H1 (cell line): ENCODE data around the gene ADCY5. TPM values are rescaled to one million over a fixed set of nuclear protein-coding genes. Genes with fewer than 3 reads are reported as not detected.

Experiments used
- CTCF ChIA-PET: fragments of 300-600 bp; sonication (Branson Sonifier 250); formaldehyde crosslinking; loops from one replicate; lab custom pipeline; 2021; ENCODE audit not compliant: partially characterized antibody; lab: Charles Lee
- POLR2A ChIA-PET: fragments of 300-600 bp; sonication (Branson Sonifier 250); formaldehyde crosslinking; loops from one replicate; lab custom pipeline; 2021; ENCODE audit warnings: inconsistent platforms; ENCODE audit not compliant: partially characterized antibody; lab: Charles Lee
- DNase-seq, 2 experiments: peaks; one replicate each; pipeline versions ENCODE4 v3.0.0 to v3.0.0-alpha.2; 2010 to 2022; ENCODE audit warnings: low spot score in 2 of 2, low read depth in 1 of 2, mixed read lengths in 1 of 2
- FAIRE-seq: peaks from 2 replicates; lab custom pipeline; 2011; peaks lifted over from hg19 to GRCh38; lab: Jason Lieb, UNC
- H2AFZ ChIP-seq: 2 replicates; pipeline ENCODE4 v1.8.1; 2012; ENCODE audit warnings: low read length, inconsistent platforms
- H2AK5ac ChIP-seq: 2 replicates; pipeline ENCODE4 v1.6.1; 2013; ENCODE audit warnings: low read depth, low read length
- H2BK120ac ChIP-seq: replicated peaks from 2 replicates; pipeline ENCODE3; 2013; ENCODE audit warnings: low read depth, low read length, inconsistent platforms
- H2BK12ac ChIP-seq: 2 replicates; pipeline ENCODE4 v1.6.1; 2013; ENCODE audit warnings: low read depth, low read length
- H2BK15ac ChIP-seq: 2 replicates; pipeline ENCODE4 v1.6.1; 2013; ENCODE audit warnings: low read length
- H2BK20ac ChIP-seq: 2 replicates; pipeline ENCODE4 v1.6.1; 2013; ENCODE audit warnings: low read length
- H2BK5ac ChIP-seq: 2 replicates; pipeline ENCODE4 v1.6.1; 2013; ENCODE audit warnings: low read depth, low read length
- H3K14ac ChIP-seq: 2 replicates; pipeline ENCODE4 v1.6.1; 2013; ENCODE audit warnings: inconsistent platforms; ENCODE audit not compliant: insufficient read length
- H3K18ac ChIP-seq: 2 replicates; pipeline ENCODE4 v1.6.1; 2013; ENCODE audit warnings: low read length; ENCODE audit errors: extremely low read depth
- H3K23ac ChIP-seq: 2 replicates; pipeline ENCODE4 v1.6.1; 2013; ENCODE audit warnings: inconsistent platforms; ENCODE audit not compliant: insufficient read length
- H3K23me2 ChIP-seq: 2 replicates; pipeline ENCODE4 v1.6.1; 2013; ENCODE audit warnings: low read depth, low read length
- H3K27ac ChIP-seq: 2 replicates; pipeline ENCODE4 v1.6.1; 2011; ENCODE audit warnings: low read depth, low read length, inconsistent platforms
- H3K27me3 ChIP-seq, 4 experiments: replicated peaks in 1 of 4; 1 replicate in 1 of 4; 2 replicates in 3 of 4; pipeline versions ENCODE4 v1.6.1 to v1.8.1; 2011 to 2013; ENCODE audit warnings: low read length in 3 of 4, mild to moderate bottlenecking in 3 of 4, inconsistent platforms in 2 of 4, mixed read lengths in 2 of 4, moderate library complexity in 1 of 4; ENCODE audit not compliant: control insufficient read depth in 3 of 4, insufficient read depth in 3 of 4; ENCODE audit errors: extremely low read depth in 1 of 4
- H3K36me3 ChIP-seq, 4 experiments: 2 replicates each; pipeline versions ENCODE4 v1.6.1 to v1.8.1; 2011 to 2013; ENCODE audit warnings: mild to moderate bottlenecking in 4 of 4, low read length in 3 of 4, moderate library complexity in 2 of 4, control low read depth in 1 of 4, inconsistent platforms in 1 of 4; ENCODE audit not compliant: insufficient read depth in 4 of 4, control insufficient read depth in 2 of 4
- H3K4ac ChIP-seq: replicated peaks from 2 replicates; pipeline ENCODE3; 2013; ENCODE audit warnings: low read length, low read depth, mixed read lengths, inconsistent platforms; ENCODE audit not compliant: insufficient read length
- H3K4me1 ChIP-seq, 4 experiments: replicated peaks in 1 of 4; 1 replicate in 1 of 4; 2 replicates in 3 of 4; pipeline versions ENCODE4 v1.6.1 to v1.8.1; 2011 to 2013; ENCODE audit warnings: low read length in 3 of 4, inconsistent platforms in 2 of 4, mixed read lengths in 1 of 4; ENCODE audit not compliant: insufficient read depth in 4 of 4, control insufficient read depth in 3 of 4
- H3K4me2 ChIP-seq, 2 experiments: 2 replicates each; pipeline versions ENCODE4 v1.6.1 to v1.8.1; 2011 to 2013; ENCODE audit warnings: low read depth in 2 of 2, low read length in 2 of 2, control low read depth in 1 of 2, inconsistent platforms in 1 of 2, mild to moderate bottlenecking in 1 of 2; ENCODE audit not compliant: insufficient read depth in 1 of 2
- H3K4me3 ChIP-seq, 4 experiments: fragments of 200-600, 300-600 bp in 1 of 4; sonication (generic), shearing (Covaris generic), sonication (Bioruptor Twin) in 1 of 4; 2 replicates each; pipeline versions ENCODE4 v1.5.1 to v1.8.1; 2011 to 2016; ENCODE audit warnings: low read length in 4 of 4, low read depth in 3 of 4, control low read depth in 2 of 4, inconsistent platforms in 2 of 4, mild to moderate bottlenecking in 2 of 4, mixed read lengths in 1 of 4, moderate library complexity in 1 of 4; ENCODE audit not compliant: insufficient read depth in 2 of 4; ENCODE audit errors: extremely low read depth in 1 of 4
- H3K56ac ChIP-seq: replicated peaks from 2 replicates; pipeline ENCODE3; 2013; ENCODE audit warnings: low read depth, mild to moderate bottlenecking, mixed read lengths, low read length, inconsistent platforms; ENCODE audit not compliant: insufficient read length
- H3K79me1 ChIP-seq: 2 replicates; pipeline ENCODE4 v1.6.1; 2013; ENCODE audit warnings: low read depth, low read length, control low read depth
- H3K79me2 ChIP-seq, 2 experiments: 2 replicates each; pipeline versions ENCODE4 v1.6.1 to v1.8.1; 2012 to 2013; ENCODE audit warnings: low read length in 2 of 2, mild to moderate bottlenecking in 2 of 2, inconsistent platforms in 1 of 2; ENCODE audit not compliant: insufficient read depth in 2 of 2, control insufficient read depth in 1 of 2
- H3K9ac ChIP-seq, 4 experiments: replicated peaks in 1 of 4; 1 replicate in 1 of 4; 2 replicates in 3 of 4; pipeline versions ENCODE4 v1.6.1 to v1.8.1; 2011 to 2013; ENCODE audit warnings: low read depth in 3 of 4, low read length in 3 of 4, control low read depth in 2 of 4, mild to moderate bottlenecking in 2 of 4, moderate library complexity in 2 of 4, inconsistent platforms in 1 of 4; ENCODE audit errors: extremely low read depth in 1 of 4
- H3K9me3 ChIP-seq, 2 experiments: 2 replicates each; pipeline versions ENCODE4 v1.6.1 to v1.8.1; 2012 to 2013; ENCODE audit warnings: mild to moderate bottlenecking in 2 of 2, moderate library complexity in 2 of 2, control low read depth in 1 of 2, inconsistent platforms in 1 of 2, low read depth in 1 of 2, low read length in 1 of 2, mixed read lengths in 1 of 2; ENCODE audit not compliant: insufficient read depth in 2 of 2
- H4K20me1 ChIP-seq, 2 experiments: replicated peaks in 1 of 2; 2 replicates each; pipeline versions ENCODE3 to v1.8.1; 2011 to 2013; ENCODE audit warnings: inconsistent platforms in 2 of 2, low read length in 2 of 2, mild to moderate bottlenecking in 1 of 2; ENCODE audit not compliant: insufficient read depth in 2 of 2, control insufficient read depth in 1 of 2
- H4K5ac ChIP-seq: 2 replicates; pipeline ENCODE4 v1.6.1; 2013; ENCODE audit warnings: low read length, low read depth, mixed read lengths, inconsistent platforms; ENCODE audit not compliant: insufficient read length
- H4K8ac ChIP-seq: 2 replicates; pipeline ENCODE4 v1.8.0; 2013; ENCODE audit warnings: mild to moderate bottlenecking, moderate library complexity, low read length, inconsistent platforms; ENCODE audit not compliant: insufficient read depth; ENCODE audit errors: extremely low read depth
- H4K91ac ChIP-seq: replicated peaks from 2 replicates; pipeline ENCODE3; 2013; ENCODE audit warnings: low read length, mixed read lengths, inconsistent platforms; ENCODE audit not compliant: insufficient read length
- CBX5 ChIP-seq: fragments of 300-800, 300-1000 bp; sonication (generic); IDR thresholded peaks from 2 replicates; pipeline ENCODE4 v1.7.1; 2016; ENCODE audit warnings: antibody characterized with exemption, low read length, low read depth
- CBX8 ChIP-seq: fragments of 300-800, 300-1000 bp; sonication (generic); IDR thresholded peaks from 2 replicates; pipeline ENCODE4 v1.7.1; 2016; ENCODE audit warnings: low read depth, low read length, borderline replicate concordance
- CTBP2 ChIP-seq: IDR thresholded peaks from 2 replicates; pipeline ENCODE4 v1.7.0; 2011; ENCODE audit warnings: borderline replicate concordance, mild to moderate bottlenecking, moderate library complexity, mixed read lengths, low read length; ENCODE audit not compliant: insufficient read depth, insufficient read length
- FOSL1 ChIP-seq: IDR thresholded peaks from 2 replicates; pipeline ENCODE4 v1.6.1; 2011; ENCODE audit warnings: mild to moderate bottlenecking, low read depth, low read length, moderate library complexity; ENCODE audit not compliant: insufficient read depth
- GABPA ChIP-seq: IDR thresholded peaks from 2 replicates; pipeline ENCODE4 v1.6.1; 2011; ENCODE audit warnings: mild to moderate bottlenecking, low read length, moderate library complexity, borderline replicate concordance; ENCODE audit not compliant: insufficient read depth
- GTF2F1 ChIP-seq: IDR thresholded peaks from 2 replicates; pipeline ENCODE4 v1.6.1; 2012; ENCODE audit warnings: low read depth, low read length, improper control_type of control experiment, borderline replicate concordance
- HDAC2 ChIP-seq, 2 experiments: fragments of 300-600 bp in 1 of 2; sonication (generic) in 1 of 2; IDR thresholded peaks; 2 replicates each; pipeline ENCODE4 v1.6.1; 2011 to 2012; ENCODE audit warnings: low read depth in 2 of 2, low read length in 2 of 2, mild to moderate bottlenecking in 2 of 2, moderate library complexity in 2 of 2, borderline replicate concordance in 1 of 2, inconsistent platforms in 1 of 2
- JUN ChIP-seq: IDR thresholded peaks from 2 replicates; pipeline ENCODE4 v1.6.1; 2011; ENCODE audit warnings: low read depth, mild to moderate bottlenecking, improper control_type of control experiment, low read length
- POU5F1 ChIP-seq: IDR thresholded peaks from 2 replicates; pipeline ENCODE4 v1.6.1; 2011; ENCODE audit warnings: low read depth, mild to moderate bottlenecking, low read length, moderate library complexity
- RXRA ChIP-seq: IDR thresholded peaks from 2 replicates; pipeline ENCODE4 v1.6.1; 2011; ENCODE audit warnings: low read depth, mild to moderate bottlenecking, low read length, moderate library complexity; ENCODE audit not compliant: insufficient read depth
- SP4 ChIP-seq: IDR thresholded peaks from 2 replicates; pipeline ENCODE4 v1.6.1; 2012; ENCODE audit warnings: low read length, inconsistent platforms
- TAF1 ChIP-seq: IDR thresholded peaks from 2 replicates; pipeline ENCODE4 v1.6.1; 2011; ENCODE audit warnings: mild to moderate bottlenecking, low read depth, low read length
- TEAD4 ChIP-seq: IDR thresholded peaks from 2 replicates; pipeline ENCODE4 v1.6.1; 2012; ENCODE audit warnings: low read depth, low read length, inconsistent platforms, mixed read lengths
- WGBS, 2 experiments: shearing (Covaris generic) in 1 of 2; methylation state at CpG; one replicate each; pipeline versions ENCODE4 v1.1.6 to v1.1.7; 2013 to 2015; ENCODE audit warnings: low lambda C conversion rate in 2 of 2, mixed read lengths in 2 of 2, inconsistent platforms in 1 of 2, low coverage in 1 of 2, missing lambda C conversion rate in 1 of 2; ENCODE audit not compliant: insufficient replicate concordance in 2 of 2, insufficient coverage in 1 of 2, insufficient read length in 1 of 2; ENCODE audit errors: extremely low coverage in 1 of 2, missing lambda C conversion rate in 1 of 2; 5-methylcytosine and 5-hydroxymethylcytosine counted together
- polyA plus RNA-seq, 7 experiments: library from polyadenylated mRNA; depleted of rRNA in 3 of 7; stranded (reverse) in 5 of 7; unstranded in 2 of 7; fragments of >200 nt in 5 of 7; fragments of 200-250 nt in 2 of 7; gene quantifications; 1 replicate in 5 of 7; 2 replicates in 1 of 7; 4 replicates in 1 of 7; pipeline versions ENCODE4 v1.2.1 to v1.2.3, GENCODE V29; 2011 to 2013; ENCODE audit warnings: missing spikeins in 2 of 7, mixed read lengths in 2 of 7
- total RNA-seq: library from RNA; stranded (reverse); fragmentation: NEBNext Ultra II Directional; extraction: Animal tissue kit (Norgen Biotek cat#: 25700); gene quantifications from 2 replicates; pipeline ENCODE4 v1.2.1, GENCODE V29; 2021

The ADCY5 gene
- total and polyA plus RNA-seq, 2 of the 8 experiments (the other 6 are each of a cell fraction or from before 2014, with no cell fraction given), result 18.9 to 40.8 TPM

DNA sequence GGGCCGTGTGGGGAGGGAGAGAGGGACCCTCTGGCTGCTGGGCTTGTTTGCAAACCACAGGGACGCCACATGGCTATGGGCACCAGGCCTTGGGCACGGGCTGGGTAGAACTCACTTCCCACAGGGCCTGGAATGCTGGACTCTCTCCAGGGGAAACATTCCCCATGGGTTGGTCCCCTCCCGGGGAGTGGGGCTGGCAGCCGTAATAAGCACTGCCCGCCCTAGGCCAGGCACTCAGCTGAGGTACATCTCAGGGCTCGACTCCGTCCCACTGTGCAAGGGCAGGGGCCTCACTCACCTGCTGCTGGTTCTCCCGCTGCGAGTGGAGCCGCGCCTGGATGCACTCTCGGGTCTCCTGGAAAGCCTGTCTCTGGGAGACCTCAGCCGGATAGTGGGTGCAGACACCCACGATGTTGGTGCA, 96.7 kb downstream of the ADCY5 start:
- no peaks in the 10 kb centered on the region for H3K23me2 ChIP-seq
- no peak for DNase-seq
- no peak overlapping the region for H4K8ac ChIP-seq
- ChIA-PET CTCF (interaction anchor here (1.2 to 5.7 kb wide), 10 partner anchors 10 to 138 kb away, joined by 3 to 34 read pairs (median 7); no protein-coding TSS in a partner anchor), POLR2A (interaction anchor here (1.3 kb wide), 1 partner anchor 26 kb away, joined by 3 read pairs; no protein-coding TSS in a partner anchor)
- WGBS, 2 experiments, result 91% methylated on average over 13 of the region's 15 CpGs; no CpG with 5 or more reads in 1 of the 2 experiments
- H3K4me2 ChIP-seq, result no peak overlapping the region
- no peak overlapping the region for H4K5ac ChIP-seq
- no peak overlapping the region for H3K56ac ChIP-seq
- no peak overlapping the region for H3K18ac ChIP-seq
- no peak overlapping the region for H3K23ac ChIP-seq
- no peak overlapping the region for H3K14ac ChIP-seq
- H3K79me2 ChIP-seq, result no peaks in the 10 kb centered on the region
- H3K4me1 ChIP-seq, result peaks cover 0 to 14% (median 5%) of the 10 kb centered on the region in 4 experiments; a peak in 3 of 7 replicates
- H3K9ac ChIP-seq, result no peak overlapping the region
- no peak overlapping the region for H3K4me3 ChIP-seq
- peaks cover 0 to 2% of the 10 kb centered on the region in 2 experiments for H4K20me1 ChIP-seq
- H2BK15ac ChIP-seq, result no peak overlapping the region
- H2BK5ac ChIP-seq, result no peak overlapping the region; the same call in 1 of the 2 replicates
- no peak overlapping the region for H2AFZ ChIP-seq
- no peak overlapping the region for H2AK5ac ChIP-seq
- no peaks in the 10 kb centered on the region for H3K79me1 ChIP-seq
- no peak overlapping the region for H2BK12ac ChIP-seq
- no peak overlapping the region for H3K4ac ChIP-seq
- H2BK20ac ChIP-seq, result no peak overlapping the region
- no peak overlapping the region for H3K27ac ChIP-seq
- FAIRE-seq, result no peak
- H2BK120ac ChIP-seq, result no peak overlapping the region
- no peak overlapping the region for H4K91ac ChIP-seq
- no peaks in the 10 kb centered on the region for H3K27me3 ChIP-seq
- H3K9me3 ChIP-seq, result no peaks in the 10 kb centered on the region
- no peaks in the 10 kb centered on the region for H3K36me3 ChIP-seq
- TF ChIP-seq CTBP2 (no peak), JUN (no peak), FOSL1 (no peak), TAF1 (no peak), GTF2F1 (no peak), TEAD4 (no peak), CBX8 (no peak), RXRA (no peak), CBX5 (no peak), HDAC2 (IDR thresholded peaks at IDR 0.05; ENCODE audit: borderline replicate concordance in 1 of 2, low read depth in 2 of 2, low read length in 2 of 2) (no peak), POU5F1 (no peak), SP4 (no peak), GABPA (no peak)
